Measurements from ENCODE around the gene ARAP1.

DNA sequence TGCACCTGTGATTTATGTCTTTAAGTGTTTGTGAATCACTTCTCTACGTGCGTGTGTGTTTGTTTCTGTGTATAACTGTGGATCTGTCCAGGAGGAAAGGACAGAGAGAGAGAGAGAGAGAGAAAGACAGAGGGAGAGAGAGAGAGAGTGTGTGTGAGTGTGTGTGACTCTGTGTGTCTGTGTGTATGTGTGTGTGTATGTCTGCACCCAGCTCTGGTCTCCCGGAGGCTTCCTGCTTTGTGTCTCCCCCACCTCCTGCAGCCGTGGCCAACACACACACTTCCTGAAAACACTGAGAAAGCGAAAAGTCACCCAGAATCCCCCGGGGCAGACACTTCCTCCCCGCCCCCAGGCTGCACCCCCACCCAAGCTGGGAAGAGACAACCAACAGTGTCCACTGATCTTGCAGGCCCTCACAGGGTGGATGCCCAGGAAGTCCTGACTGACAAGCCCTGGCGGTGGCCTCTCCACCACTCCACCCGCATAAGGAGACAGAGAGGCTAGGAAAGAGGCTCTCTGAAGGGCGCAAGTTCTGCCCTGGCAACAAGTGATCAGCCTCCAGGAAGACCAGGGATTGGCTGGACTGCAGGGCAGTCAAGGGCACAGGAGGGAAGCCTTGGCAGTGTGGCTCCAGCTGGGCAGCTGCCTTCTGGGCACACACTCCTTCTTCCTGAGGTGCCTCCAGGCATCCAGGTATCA is 30.0 kb downstream of the ARAP1 start:
- TF ChIP-seq GATA2 (IDR thresholded peaks at IDR 0.05; ENCODE audit: low read depth, low read length) (no peak), GATA3 (IDR thresholded peaks at IDR 0.05; ENCODE audit: low read depth, low read length) (no peak)

All from SH-SY5Y (cell line).